Hepatocyte (in vitro differentiated cells): ENCODE data around the gene CAPZA2. TPM values are rescaled to one million over a fixed set of nuclear protein-coding genes. Genes with fewer than 3 reads are reported as not detected.

ENCODE experiments used
- DNase-seq: peaks from one replicate; pipeline ENCODE4 v3.0.0-alpha.2; 2016; ENCODE audit warnings: low spot score
- H2AFZ ChIP-seq: fragments of 200-600 bp; sonication (generic); 2 replicates; pipeline ENCODE4 v1.6.0; 2016; ENCODE audit warnings: antibody characterized with exemption, mild to moderate bottlenecking
- H3K27ac ChIP-seq: fragments of 200-600 bp; sonication (generic); 2 replicates; pipeline ENCODE4 v1.5.1; 2016; ENCODE audit warnings: mild to moderate bottlenecking
- H3K27me3 ChIP-seq: fragments of 200-600 bp; sonication (generic); 2 replicates; pipeline ENCODE4 v1.6.1; 2016
- H3K36me3 ChIP-seq: fragments of 200-600 bp; sonication (generic); replicated peaks from 2 replicates; pipeline ENCODE4 v1.5.1; 2016; ENCODE audit warnings: low read depth; ENCODE audit not compliant: insufficient read depth
- H3K4me1 ChIP-seq: fragments of 200-600 bp; sonication (generic); 2 replicates; pipeline ENCODE4 v1.5.1; 2016; ENCODE audit warnings: mild to moderate bottlenecking, moderate library complexity; ENCODE audit not compliant: insufficient read depth
- H3K4me2 ChIP-seq: fragments of 200-600 bp; sonication (generic); 2 replicates; pipeline ENCODE4 v1.6.0; 2016
- H3K4me3 ChIP-seq: fragments of 200-600 bp; sonication (generic); 2 replicates; pipeline ENCODE4 v1.5.1; 2016; ENCODE audit warnings: mild to moderate bottlenecking
- H3K79me2 ChIP-seq: fragments of 200-600 bp; sonication (generic); 2 replicates; pipeline ENCODE4 v1.6.0; 2017; ENCODE audit warnings: mild to moderate bottlenecking
- H3K9me2 ChIP-seq: fragments of 200-600 bp; sonication (generic); replicated peaks from 2 replicates; pipeline ENCODE4 v1.6.0; 2017; ENCODE audit warnings: mild to moderate bottlenecking; ENCODE audit not compliant: insufficient read depth
- H3K9me3 ChIP-seq: fragments of 200-600 bp; sonication (generic); 2 replicates; pipeline ENCODE4 v1.5.1; 2016; ENCODE audit warnings: low read depth, mild to moderate bottlenecking
- H4K20me1 ChIP-seq: fragments of 200-600 bp; sonication (generic); 2 replicates; pipeline ENCODE4 v1.6.0; 2016; ENCODE audit warnings: mild to moderate bottlenecking; ENCODE audit not compliant: insufficient read depth, poor library complexity, severe bottlenecking
- CTCF ChIP-seq: fragments of 200-600 bp; sonication (generic); IDR thresholded peaks from 2 replicates; pipeline ENCODE4 v1.5.1; 2016; ENCODE audit warnings: antibody characterized with exemption, mild to moderate bottlenecking; ENCODE audit not compliant: poor library complexity
- EZH2 ChIP-seq: fragments of 200-600 bp; sonication (generic); IDR thresholded peaks from 2 replicates; pipeline ENCODE4 v1.6.1; 2016; ENCODE audit warnings: antibody characterized with exemption, mild to moderate bottlenecking, borderline replicate concordance
- EZH2phosphoT487 ChIP-seq: fragments of 200-600 bp; sonication (generic); IDR thresholded peaks from one replicate; pipeline ENCODE4 v1.6.1; 2018; ENCODE audit warnings: antibody characterized with exemption, mild to moderate bottlenecking, low read depth, moderate library complexity; ENCODE audit not compliant: unreplicated experiment, severe bottlenecking
- whole genome bisulfite sequencing: methylation state at CpG from one replicate; pipeline ENCODE4 v1.1.6; 2016; ENCODE audit warnings: low lambda C conversion rate; ENCODE audit errors: missing lambda C conversion rate; 5-methylcytosine and 5-hydroxymethylcytosine counted together
- polyA plus RNA-seq: library from polyadenylated mRNA; unstranded; fragments of >200 nt; fragmentation: Nextera tagmentation; extraction: Ambion mirVana; gene quantifications from 2 replicates; pipeline ENCODE4 v1.2.1, GENCODE V29; 2016
- total RNA-seq: library from RNA; depleted of rRNA; stranded (reverse); fragments of >200 nt; gene quantifications from 2 replicates; pipeline ENCODE4 v1.2.3, GENCODE V29; 2014

Gene CAPZA2
- total and polyA plus RNA-seq, 2 experiments from 2014 or later = 151 to 154 TPM

DNA sequence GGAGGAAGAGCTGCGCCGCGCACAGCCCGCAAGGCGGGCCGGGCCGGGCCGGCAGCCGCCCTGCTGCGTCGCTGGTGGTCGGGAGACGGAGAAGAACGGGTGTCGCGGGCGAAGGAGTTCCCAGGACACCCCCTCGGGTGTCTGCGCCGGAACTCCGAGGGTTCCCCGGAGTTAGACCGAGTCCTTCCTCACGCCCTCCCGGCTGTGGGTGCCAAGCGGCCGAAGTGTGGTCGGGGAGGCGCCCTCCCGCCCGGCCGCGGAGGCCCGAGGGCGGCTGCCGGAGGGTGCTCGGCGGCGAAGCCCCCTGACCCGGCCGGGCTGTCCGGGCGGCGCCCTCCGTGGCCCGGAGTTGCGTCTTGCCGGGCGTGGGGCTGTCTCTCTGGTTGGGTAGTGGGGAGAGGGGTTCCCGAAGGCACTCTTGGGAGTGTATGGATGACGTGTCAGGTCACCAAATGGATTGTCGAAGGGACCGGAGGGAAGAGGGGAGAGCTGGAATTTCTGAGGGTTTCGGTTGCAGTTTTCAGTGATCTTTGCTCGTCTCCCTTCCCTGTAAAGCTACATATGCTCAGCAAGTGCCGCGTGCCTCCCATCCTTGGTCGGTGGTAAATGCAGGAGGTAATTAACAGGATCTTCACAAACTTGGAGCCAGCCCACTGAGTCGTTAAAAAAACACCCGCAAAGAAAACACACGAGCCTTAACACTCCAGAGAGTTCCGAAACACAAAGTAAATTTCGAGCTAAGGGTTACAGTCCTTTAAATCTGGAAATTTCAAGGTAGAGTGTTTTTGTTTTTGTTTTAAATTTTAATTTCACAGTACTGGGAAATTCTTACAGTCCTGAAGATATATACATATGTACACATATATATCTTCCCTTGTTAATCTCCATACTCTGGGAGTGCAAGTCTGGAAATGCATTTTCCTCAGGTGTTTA lies 91.8 kb downstream of the CAPZA2 start:
- 1% methylated on average over 49 of the region's 63 CpGs for WGBS
- H3K9me2 ChIP-seq = no peaks in the 10 kb centered on the region
- peaks cover 48% of the 10 kb centered on the region for H3K79me2 ChIP-seq
- H2AFZ ChIP-seq = peak overlapping the region; percentile 56
- peak overlapping the region; percentile 86 for H3K4me2 ChIP-seq
- H3K4me1 ChIP-seq = peaks cover 27% of the 10 kb centered on the region
- no peaks in the 10 kb centered on the region for H3K36me3 ChIP-seq
- peak; percentile 88 for DNase-seq
- TF ChIP-seq EZH2 (no peak), CTCF (no peak), EZH2phosphoT487 (no peak)
- peaks cover 3% of the 10 kb centered on the region for H4K20me1 ChIP-seq
- peak overlapping the region; percentile 86 for H3K4me3 ChIP-seq
- H3K9me3 ChIP-seq = no peaks in the 10 kb centered on the region
- H3K27ac ChIP-seq = peak overlapping the region; percentile 100
- H3K27me3 ChIP-seq = no peaks in the 10 kb centered on the region

- peak overlapping the region; percentile 86 for H3K4me2 ChIP-seq
- peak overlapping the region; percentile 86 for H3K4me3 ChIP-seq
- peaks cover 27% of the 10 kb centered on the region for H3K4me1 ChIP-seq
- no peak overlapping the region for H2AFZ ChIP-seq
- no peaks in the 10 kb centered on the region for H3K27me3 ChIP-seq
- peaks cover 3% of the 10 kb centered on the region for H4K20me1 ChIP-seq
- peaks cover 59% of the 10 kb centered on the region for H3K79me2 ChIP-seq
- TF ChIP-seq EZH2phosphoT487 (no peak), EZH2 (no peak), CTCF (no peak)
- no peaks in the 10 kb centered on the region for H3K36me3 ChIP-seq
- DNase-seq = no peak
- H3K9me3 ChIP-seq = no peaks in the 10 kb centered on the region
- H3K27ac ChIP-seq = peak overlapping the region; percentile 100
- H3K9me2 ChIP-seq = no peaks in the 10 kb centered on the region
These were observed 93.0 kb downstream of the CAPZA2 start for GRCh38 chr7:116955340-116955739.

GRCh38 chr7:116955801-116956476 lies 93.6 kb downstream of the CAPZA2 start:
- peaks cover 3% of the 10 kb centered on the region for H4K20me1 ChIP-seq
- H3K79me2 ChIP-seq = peaks cover 65% of the 10 kb centered on the region
- H3K36me3 ChIP-seq = no peaks in the 10 kb centered on the region
- H3K9me3 ChIP-seq = no peaks in the 10 kb centered on the region
- peak overlapping the region; percentile 100 for H3K27ac ChIP-seq
- DNase-seq = no peak
- H2AFZ ChIP-seq = no peak overlapping the region
- no peaks in the 10 kb centered on the region for H3K27me3 ChIP-seq
- peak overlapping the region; percentile 86 for H3K4me2 ChIP-seq
- no peaks in the 10 kb centered on the region for H3K9me2 ChIP-seq
- 86% methylated on average over 4 of the region's 4 CpGs for WGBS
- H3K4me1 ChIP-seq = peaks cover 27% of the 10 kb centered on the region
- no peak overlapping the region for H3K4me3 ChIP-seq
- TF ChIP-seq EZH2 (no peak), CTCF (no peak), EZH2phosphoT487 (no peak)
